Neural progenitor cell (in vitro differentiated cells): ENCODE measurements around the gene HSD3B1. TPM values are rescaled to one million over a fixed set of nuclear protein-coding genes. Genes with fewer than 3 reads are reported as not detected.

Experiments
- DNase-seq: peaks from one replicate; pipeline ENCODE4 v3.0.0-alpha.2; 2016; ENCODE audit warnings: low spot score
- H2AFZ ChIP-seq: fragments of 200-600 bp; sonication (generic); replicated peaks from 2 replicates; pipeline ENCODE4 v1.6.1; 2016; ENCODE audit warnings: antibody characterized with exemption
- H3F3A ChIP-seq: fragments of 200-600 bp; sonication (generic); 2 replicates; pipeline ENCODE4 v1.6.1; 2016; ENCODE audit warnings: antibody characterized with exemption, low read depth
- H3K27ac ChIP-seq: fragments of 200-600 bp; sonication (generic); 2 replicates; pipeline ENCODE4 v1.5.1; 2016; ENCODE audit warnings: mild to moderate bottlenecking
- H3K27me3 ChIP-seq: fragments of 200-600 bp; sonication (generic); 2 replicates; pipeline ENCODE4 v1.6.1; 2016; ENCODE audit warnings: mild to moderate bottlenecking, moderate library complexity
- H3K36me3 ChIP-seq: fragments of 200-600 bp; sonication (generic); 2 replicates; pipeline ENCODE4 v1.5.1; 2016
- H3K4me1 ChIP-seq: fragments of 200-600 bp; sonication (generic); 2 replicates; pipeline ENCODE4 v1.6.1; 2016; ENCODE audit warnings: mixed run types
- H3K4me2 ChIP-seq: fragments of 200-600 bp; sonication (generic); 2 replicates; pipeline ENCODE4 v1.6.1; 2016
- H3K4me3 ChIP-seq: fragments of 200-600 bp; sonication (generic); 2 replicates; pipeline ENCODE4 v1.5.1; 2016
- H3K79me2 ChIP-seq: fragments of 200-600 bp; sonication (generic); 2 replicates; pipeline ENCODE4 v1.6.1; 2016; ENCODE audit warnings: low read depth
- H3K9ac ChIP-seq: fragments of 200-600 bp; sonication (generic); 2 replicates; pipeline ENCODE4 v1.6.1; 2016
- H3K9me3 ChIP-seq: fragments of 200-600 bp; sonication (generic); 2 replicates; pipeline ENCODE4 v1.5.1; 2016; ENCODE audit warnings: low read depth
- H4K20me1 ChIP-seq: fragments of 200-600 bp; sonication (generic); 2 replicates; pipeline ENCODE4 v1.6.1; 2016; ENCODE audit warnings: low read depth
- H3K27ac Mint-ChIP-seq: 3 replicates; pipeline ENCODE4 v1.8.0; 2021; ENCODE audit warnings: mixed read lengths
- H3K27me3 Mint-ChIP-seq: 2 replicates; pipeline ENCODE4 v1.8.0; 2022; ENCODE audit warnings: low read depth, mild to moderate bottlenecking, inconsistent platforms, moderate library complexity, mixed read lengths; ENCODE audit not compliant: insufficient read depth
- H3K36me3 Mint-ChIP-seq: 3 replicates; pipeline ENCODE4 v1.8.0; 2021; ENCODE audit warnings: mixed read lengths
- H3K4me1 Mint-ChIP-seq: 3 replicates; pipeline ENCODE4 v1.8.0; 2021; ENCODE audit warnings: mixed read lengths
- H3K4me3 Mint-ChIP-seq: 3 replicates; pipeline ENCODE4 v1.8.0; 2021; ENCODE audit warnings: mild to moderate bottlenecking, moderate library complexity, mixed read lengths
- H3K9me3 Mint-ChIP-seq: 3 replicates; pipeline ENCODE4 v1.8.0; 2020; ENCODE audit warnings: mixed read lengths
- CTCF ChIP-seq: fragments of 200-600 bp; sonication (generic); IDR thresholded peaks from 2 replicates; pipeline ENCODE4 v1.5.1; 2017; ENCODE audit warnings: antibody characterized with exemption, mild to moderate bottlenecking
- EZH2 ChIP-seq: fragments of 200-600 bp; sonication (generic); IDR thresholded peaks from 2 replicates; pipeline ENCODE4 v1.6.1; 2017; ENCODE audit warnings: antibody characterized with exemption, mild to moderate bottlenecking, moderate library complexity
- EZH2phosphoT487 ChIP-seq: fragments of 200-600 bp; sonication (generic); IDR thresholded peaks from 2 replicates; pipeline ENCODE4 v1.6.1; 2017; ENCODE audit warnings: antibody characterized with exemption
- total RNA-seq: library from RNA; depleted of rRNA; stranded (reverse); fragments of >200 nt; gene quantifications from 2 replicates; pipeline ENCODE4 v1.2.3, GENCODE V29; 2015; ENCODE audit warnings: low replicate concordance

The HSD3B1 gene
- total RNA-seq, 1 donor from 2014 or later = not detected

DNA sequence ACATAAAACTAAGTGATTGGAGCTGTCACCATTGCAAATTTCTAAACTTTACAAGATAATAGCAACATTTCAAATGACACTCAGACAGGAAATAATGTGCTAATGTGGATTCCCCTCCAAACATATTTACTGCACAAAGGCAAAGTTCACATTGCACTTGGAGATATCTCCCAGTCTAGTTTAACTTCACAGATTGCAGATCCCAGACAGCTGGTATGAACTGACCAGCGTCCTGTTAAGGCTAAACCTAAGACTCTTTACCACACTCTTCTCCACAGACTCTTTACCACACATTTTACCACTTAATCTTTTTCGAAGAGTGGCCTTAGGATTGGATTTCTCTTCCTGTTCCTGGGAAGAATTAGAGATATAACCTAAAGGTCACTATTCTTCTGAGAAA is 40.6 kb upstream of the HSD3B1 start:
- Histone ChIP-seq H3K4me3 (no peak overlapping the region), H3K9me3 (no peaks in the 10 kb centered on the region), H3K4me1 (no peaks in the 10 kb centered on the region), H3K79me2 (no peaks in the 10 kb centered on the region), H2AFZ (no peak overlapping the region), H3K27ac (no peak overlapping the region), H3K9ac (no peak overlapping the region), H4K20me1 (no peaks in the 10 kb centered on the region), H3K4me2 (no peak overlapping the region), H3K27me3 (no peaks in the 10 kb centered on the region), H3F3A (no peaks in the 10 kb centered on the region), H3K36me3 (no peaks in the 10 kb centered on the region)
- Mint-ChIP-seq H3K27me3 (peaks cover 2% of the 10 kb centered on the region), H3K9me3 (no peaks in the 10 kb centered on the region), H3K4me3 (no peak overlapping the region), H3K4me1 (no peaks in the 10 kb centered on the region), H3K36me3 (no peaks in the 10 kb centered on the region), H3K27ac (no peak overlapping the region)
- TF ChIP-seq CTCF = no peak
- no peak for TF ChIP-seq EZH2
- TF ChIP-seq EZH2phosphoT487 = no peak
- DNase-seq = no peak

GRCh38 chr1:119467219-119467618 is 39.8 kb upstream of the HSD3B1 start:
- no peaks in the 10 kb centered on the region for H3F3A ChIP-seq
- no peak overlapping the region for H3K9ac ChIP-seq
- TF ChIP-seq EZH2phosphoT487 (no peak), EZH2 (no peak), CTCF (no peak)
- H3K79me2 ChIP-seq = no peaks in the 10 kb centered on the region
- no peaks in the 10 kb centered on the region for H3K36me3 Mint-ChIP-seq
- no peaks in the 10 kb centered on the region for H3K9me3 ChIP-seq
- no peak overlapping the region for H2AFZ ChIP-seq
- H3K36me3 ChIP-seq = no peaks in the 10 kb centered on the region
- H3K4me3 ChIP-seq = no peak overlapping the region
- H3K4me3 Mint-ChIP-seq = no peak overlapping the region
- H3K27me3 Mint-ChIP-seq = peaks cover 2% of the 10 kb centered on the region
- no peaks in the 10 kb centered on the region for H3K4me1 ChIP-seq
- H3K27ac Mint-ChIP-seq = no peak overlapping the region
- DNase-seq = no peak
- H3K9me3 Mint-ChIP-seq = no peaks in the 10 kb centered on the region
- H4K20me1 ChIP-seq = no peaks in the 10 kb centered on the region
- no peaks in the 10 kb centered on the region for H3K27me3 ChIP-seq
- H3K4me1 Mint-ChIP-seq = no peaks in the 10 kb centered on the region
- H3K27ac ChIP-seq = no peak overlapping the region
- H3K4me2 ChIP-seq = no peak overlapping the region

GRCh38 chr1:119467857-119468668 is 38.9 kb upstream of the HSD3B1 start:
- Mint-ChIP-seq H3K9me3 (no peaks in the 10 kb centered on the region), H3K4me1 (no peaks in the 10 kb centered on the region), H3K36me3 (no peaks in the 10 kb centered on the region), H3K4me3 (no peak overlapping the region), H3K27ac (no peak overlapping the region), H3K27me3 (peaks cover 2% of the 10 kb centered on the region)
- Histone ChIP-seq H3K4me3 (no peak overlapping the region), H4K20me1 (no peaks in the 10 kb centered on the region), H3K9me3 (no peaks in the 10 kb centered on the region), H3K4me1 (no peaks in the 10 kb centered on the region), H2AFZ (no peak overlapping the region), H3K27ac (no peak overlapping the region), H3F3A (no peaks in the 10 kb centered on the region), H3K27me3 (no peaks in the 10 kb centered on the region), H3K4me2 (no peak overlapping the region), H3K9ac (no peak overlapping the region), H3K79me2 (no peaks in the 10 kb centered on the region), H3K36me3 (no peaks in the 10 kb centered on the region)
- no peak for TF ChIP-seq EZH2phosphoT487
- no peak for TF ChIP-seq EZH2
- no peak for TF ChIP-seq CTCF
- DNase-seq = no peak
